ENCODE measurements around the gene TOR2A. TPM values are rescaled to one million over a fixed set of nuclear protein-coding genes. Genes with fewer than 3 reads are reported as not detected.

Gene TOR2A
- total and polyA plus RNA-seq, 8 donors: 5.0 to 87.8 (median 11.1) TPM

DNA sequence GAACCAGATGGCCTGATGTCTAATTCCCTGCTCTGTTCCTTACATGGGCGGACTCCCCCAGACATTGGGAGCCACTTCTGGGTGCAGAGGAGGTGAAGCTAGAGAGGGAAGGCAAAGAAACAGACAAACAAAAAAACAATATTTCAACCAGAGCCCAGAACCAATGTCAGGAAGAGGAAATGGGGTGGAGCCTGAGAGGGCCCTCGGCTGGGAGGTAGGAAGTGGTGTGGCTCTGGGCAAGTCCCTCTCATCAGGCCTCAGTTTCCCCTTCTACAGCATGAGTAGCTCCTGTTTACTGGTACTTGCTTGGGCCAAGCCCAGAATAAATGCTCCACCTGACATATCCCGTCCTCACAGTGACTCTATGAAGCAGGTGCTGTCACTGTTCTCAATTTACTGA lies 32.3 kb upstream of the TOR2A start:
- WGBS, 5 donors: 58 to 74% (median 67%) methylated on average over 3 of the region's 3 CpGs
- Histone ChIP-seq H3K36me3 (no peaks in the 10 kb centered on the region), H3K4me1 (peaks cover 13 to 51% (median 33%) of the 10 kb centered on the region in 4 donors), H3K27ac (peak overlapping the region; percentile 39 to 82 (median 65)), H3K4me3 (no peak overlapping the region), H3K27me3 (peaks cover 0 to 25% (median 0%) of the 10 kb centered on the region in 3 donors), H3K9me3 (no peaks in the 10 kb centered on the region)
- no peak for DNase-seq
- TF ChIP-seq POLR2AphosphoS5 (IDR thresholded peaks at IDR 0.05) (no peak), POLR2A (IDR thresholded peaks at IDR 0.05) (no peak), EP300 (IDR thresholded peaks at IDR 0.05) (no peak)
- TF ChIP-seq, protein P1, sequence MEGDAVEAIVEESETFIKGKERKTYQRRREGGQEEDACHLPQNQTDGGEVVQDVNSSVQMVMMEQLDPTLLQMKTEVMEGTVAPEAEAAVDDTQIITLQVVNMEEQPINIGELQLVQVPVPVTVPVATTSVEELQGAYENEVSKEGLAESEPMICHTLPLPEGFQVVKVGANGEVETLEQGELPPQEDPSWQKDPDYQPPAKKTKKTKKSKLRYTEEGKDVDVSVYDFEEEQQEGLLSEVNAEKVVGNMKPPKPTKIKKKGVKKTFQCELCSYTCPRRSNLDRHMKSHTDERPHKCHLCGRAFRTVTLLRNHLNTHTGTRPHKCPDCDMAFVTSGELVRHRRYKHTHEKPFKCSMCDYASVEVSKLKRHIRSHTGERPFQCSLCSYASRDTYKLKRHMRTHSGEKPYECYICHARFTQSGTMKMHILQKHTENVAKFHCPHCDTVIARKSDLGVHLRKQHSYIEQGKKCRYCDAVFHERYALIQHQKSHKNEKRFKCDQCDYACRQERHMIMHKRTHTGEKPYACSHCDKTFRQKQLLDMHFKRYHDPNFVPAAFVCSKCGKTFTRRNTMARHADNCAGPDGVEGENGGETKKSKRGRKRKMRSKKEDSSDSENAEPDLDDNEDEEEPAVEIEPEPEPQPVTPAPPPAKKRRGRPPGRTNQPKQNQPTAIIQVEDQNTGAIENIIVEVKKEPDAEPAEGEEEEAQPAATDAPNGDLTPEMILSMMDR (IDR thresholded peaks at IDR 0.05): no peak
- intact Hi-C loops (cut with DNase I; ENCODE audit: low total_unique reads): no loop called here

GRCh38 chr9:127765418-127765817 lies 30.3 kb upstream of the TOR2A start:
- H3K4me3 ChIP-seq: no peak overlapping the region
- peak overlapping the region in 2 of 5 donors; percentile 24 to 55 for H3K27ac ChIP-seq
- no peak for TF ChIP-seq EP300 (IDR thresholded peaks at IDR 0.05)
- TF ChIP-seq, protein P1 (IDR thresholded peaks at IDR 0.05): no peak
- no peaks in the 10 kb centered on the region for H3K36me3 ChIP-seq
- intact Hi-C loops (cut with DNase I; ENCODE audit: low total_unique reads): no loop called here
- WGBS, 5 donors: 79 to 90% (median 88%) methylated on average over 1 of the region's 1 CpG
- no peaks in the 10 kb centered on the region for H3K9me3 ChIP-seq
- no peak for DNase-seq
- peaks cover 0 to 36% (median 0%) of the 10 kb centered on the region in 3 donors for H3K27me3 ChIP-seq
- H3K4me1 ChIP-seq: peaks cover 8 to 44% (median 23%) of the 10 kb centered on the region in 4 donors

DNA sequence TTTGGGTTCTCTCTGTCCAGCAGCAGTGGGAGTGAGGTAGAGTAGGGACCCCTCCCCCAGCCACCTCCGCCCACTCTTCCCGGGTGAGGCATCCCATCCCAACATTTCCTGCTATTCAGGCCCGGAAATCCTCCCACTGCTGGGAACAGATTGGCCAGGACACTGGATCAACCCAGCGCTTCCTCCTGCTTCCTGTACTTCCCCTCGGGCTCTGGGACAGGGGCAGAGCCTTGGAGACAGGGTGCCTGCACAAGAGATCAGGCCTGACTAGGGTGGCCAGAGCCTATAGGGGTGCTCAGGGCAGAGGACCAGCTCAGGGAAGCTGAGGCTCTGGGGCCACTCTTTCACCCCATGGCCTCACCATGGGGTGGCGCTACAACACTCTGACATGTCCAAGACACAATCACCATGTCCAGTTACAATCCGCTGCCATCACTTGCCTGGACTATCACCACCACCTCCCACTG lies 28.9 kb upstream of the TOR2A start:
- intact Hi-C loops (cut with DNase I; ENCODE audit: low total_unique reads): no loop called here
- Histone ChIP-seq H3K4me3 (no peak overlapping the region), H3K27ac (peak overlapping the region; percentile 11 to 68 (median 60)), H3K9me3 (no peaks in the 10 kb centered on the region), H3K27me3 (peaks cover 0 to 36% (median 0%) of the 10 kb centered on the region in 3 donors), H3K36me3 (no peaks in the 10 kb centered on the region), H3K4me1 (peaks cover 0 to 34% (median 14%) of the 10 kb centered on the region in 4 donors)
- 41 to 55% (median 49%) methylated on average over 7 of the region's 7 CpGs for WGBS, 5 donors
- DNase-seq: peak; percentile 59 to 68
- TF ChIP-seq POLR2AphosphoS5 (IDR thresholded peaks at IDR 0.05) (peak in 2 of 3 donors; percentile 58 to 63), EP300 (IDR thresholded peaks at IDR 0.05) (peak; percentile 69), POLR2A (IDR thresholded peaks at IDR 0.05) (no peak)
- TF ChIP-seq, protein P1 (IDR thresholded peaks at IDR 0.05): peak in 3 of 7 experiments; percentile 9 to 45 (median 14)

DNA sequence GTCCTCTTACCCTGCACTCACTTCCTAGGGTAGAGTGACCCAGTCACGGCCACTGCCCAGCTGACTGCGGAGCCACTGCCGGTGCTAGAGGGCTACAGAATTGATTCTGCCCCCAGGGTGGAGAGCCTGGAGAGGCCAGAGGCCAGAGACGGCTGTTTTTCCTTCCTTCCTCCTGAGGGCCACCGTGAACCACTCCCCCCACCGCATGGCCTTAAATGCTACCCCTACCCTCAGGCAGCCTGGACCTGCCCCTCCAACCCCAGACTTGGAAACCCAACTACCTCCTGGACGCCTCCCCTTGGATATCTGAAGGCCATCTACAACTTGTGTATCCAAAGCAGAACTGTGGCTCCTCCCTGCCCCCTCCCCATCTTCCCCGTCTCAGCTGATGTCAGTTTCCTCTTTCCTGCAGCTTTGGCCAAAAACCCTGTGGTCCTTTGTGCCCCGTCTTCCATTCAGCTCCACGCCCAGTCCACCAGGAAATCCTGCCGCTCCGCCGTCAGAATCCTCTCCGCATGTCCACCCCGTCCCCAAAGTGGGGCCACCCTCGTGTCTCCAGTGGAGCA lies 27.1 kb upstream of the TOR2A start:
- WGBS, 5 donors: 40 to 48% (median 42%) methylated on average over 16 of the region's 16 CpGs
- Histone ChIP-seq H3K4me3 (peak overlapping the region in 1 of 4 donors; percentile 10), H3K27me3 (peaks cover 0 to 40% (median 0%) of the 10 kb centered on the region in 3 donors), H3K4me1 (peaks cover 0 to 21% (median 14%) of the 10 kb centered on the region in 4 donors), H3K36me3 (no peaks in the 10 kb centered on the region), H3K27ac (peak overlapping the region in 4 of 5 donors; percentile 42 to 68 (median 62)), H3K9me3 (no peaks in the 10 kb centered on the region)
- TF ChIP-seq EP300 (IDR thresholded peaks at IDR 0.05): no peak
- no peak for TF ChIP-seq POLR2AphosphoS5 (IDR thresholded peaks at IDR 0.05)
- TF ChIP-seq POLR2A (IDR thresholded peaks at IDR 0.05): no peak
- TF ChIP-seq, protein P1 (IDR thresholded peaks at IDR 0.05): no peak
- DNase-seq: peak in 1 of 2 donors; percentile 59
- intact Hi-C loops (cut with DNase I; ENCODE audit: low total_unique reads): no loop called here
